ENCODE measurements around the gene POLE. TPM values are rescaled to one million over a fixed set of nuclear protein-coding genes. Genes with fewer than 3 reads are reported as not detected.
A peak's percentile ranks its signal among the peaks of the same experiment; 100 is the strongest.

The POLE gene
- total and polyA plus RNA-seq, 7 experiments from 2014 or later: 3.6 to 138 (median 60.8) TPM

GRCh38 chr12:132724506-132725241, 37.5 kb upstream of the POLE start:
- no peaks in the 10 kb centered on the region for H3K27me3 ChIP-seq (ENCODE audit: control insufficient read depth in 2 of 2, insufficient read depth in 2 of 2, low read length in 2 of 2)
- ATAC-seq (no peak), DNase-seq (no peak)
- Mint-ChIP-seq H3K9me3 (no peaks in the 10 kb centered on the region), H3K27me3 (no peaks in the 10 kb centered on the region), H3K4me3 (no peak overlapping the region), H3K27ac (no peak overlapping the region), H3K4me1 (peaks cover 0 to 2% (median 2%) of the 10 kb centered on the region in 7 donors), H3K36me3 (peaks cover 0 to 62% (median 27%) of the 10 kb centered on the region in 5 donors)
- CTCF ChIA-PET: no interaction called here
- peaks cover 6 to 92% (median 33%) of the 10 kb centered on the region in 3 experiments for H3K36me3 ChIP-seq (ENCODE audit: control insufficient read depth in 2 of 3, insufficient read depth in 3 of 3, low read length in 3 of 3)
- POLR2A ChIA-PET: no interaction called here
- intact Hi-C loops (cut with micrococcal nuclease): loop anchor here in 1 of 2 donors (5.0 kb wide), 1 partner anchor 37 kb away; the partner anchor contains the start of genes POLE and PXMP2
- H3K27ac ChIP-seq (ENCODE audit: low read depth, low read length): no peak overlapping the region
- no peak overlapping the region for H3K4me3 ChIP-seq (ENCODE audit: low read length)
- no peaks in the 10 kb centered on the region for H3K4me1 ChIP-seq (ENCODE audit: control insufficient read depth in 2 of 2, insufficient read depth in 2 of 2, low read length in 2 of 2)
- no peaks in the 10 kb centered on the region for H3K9me3 ChIP-seq (ENCODE audit: control insufficient read depth in 2 of 3, low read length in 3 of 3)

GRCh38 chr12:132723764-132724140, 36.6 kb upstream of the POLE start:
- no peaks in the 10 kb centered on the region for H3K27me3 ChIP-seq (ENCODE audit: control insufficient read depth in 2 of 2, insufficient read depth in 2 of 2, low read length in 2 of 2)
- H3K4me3 ChIP-seq (ENCODE audit: low read length): no peak overlapping the region
- no peaks in the 10 kb centered on the region for H3K9me3 Mint-ChIP-seq
- CTCF ChIA-PET: no interaction called here
- H3K27ac ChIP-seq (ENCODE audit: low read depth, low read length): no peak overlapping the region
- peaks cover 7 to 66% (median 23%) of the 10 kb centered on the region in 5 donors for H3K36me3 Mint-ChIP-seq
- no peaks in the 10 kb centered on the region for H3K4me1 Mint-ChIP-seq
- POLR2A ChIA-PET: no interaction called here
- DNase-seq (no peak), ATAC-seq (no peak)
- no peaks in the 10 kb centered on the region for H3K27me3 Mint-ChIP-seq
- H3K9me3 ChIP-seq (ENCODE audit: control insufficient read depth in 2 of 3, low read length in 3 of 3): no peaks in the 10 kb centered on the region
- no peaks in the 10 kb centered on the region for H3K4me1 ChIP-seq (ENCODE audit: control insufficient read depth in 2 of 2, insufficient read depth in 2 of 2, low read length in 2 of 2)
- H3K27ac Mint-ChIP-seq: no peak overlapping the region
- intact Hi-C loops (cut with micrococcal nuclease): loop anchor here in 1 of 2 donors (5.0 kb wide), 1 partner anchor 36 kb away; the partner anchor contains the start of genes POLE and PXMP2
- no peak overlapping the region for H3K4me3 Mint-ChIP-seq
- peaks cover 6 to 97% (median 35%) of the 10 kb centered on the region in 3 experiments for H3K36me3 ChIP-seq (ENCODE audit: control insufficient read depth in 2 of 3, insufficient read depth in 3 of 3, low read length in 3 of 3)

- H3K27me3 Mint-ChIP-seq: no peaks in the 10 kb centered on the region
Measured at GRCh38 chr12:132723015-132723763, 36.0 kb upstream of the POLE start.

GRCh38 chr12:132720606-132721345, 33.6 kb upstream of the POLE start:
- DNase-seq (no peak), ATAC-seq (no peak)
- Mint-ChIP-seq H3K27ac (no peak overlapping the region), H3K27me3 (no peaks in the 10 kb centered on the region), H3K4me1 (no peaks in the 10 kb centered on the region), H3K4me3 (no peak overlapping the region), H3K36me3 (peaks cover 7 to 46% (median 9%) of the 10 kb centered on the region in 5 donors), H3K9me3 (no peaks in the 10 kb centered on the region)
- H3K4me3 ChIP-seq (ENCODE audit: low read length): no peak overlapping the region
- no peaks in the 10 kb centered on the region for H3K4me1 ChIP-seq (ENCODE audit: control insufficient read depth in 2 of 2, insufficient read depth in 2 of 2, low read length in 2 of 2)
- H3K9me3 ChIP-seq (ENCODE audit: control insufficient read depth in 2 of 3, low read length in 3 of 3): no peaks in the 10 kb centered on the region
- H3K27me3 ChIP-seq (ENCODE audit: control insufficient read depth in 2 of 2, insufficient read depth in 2 of 2, low read length in 2 of 2): no peaks in the 10 kb centered on the region
- intact Hi-C loops (cut with micrococcal nuclease): loop anchor here in 1 of 2 donors (5.0 kb wide), 1 partner anchor 33 kb away; the partner anchor contains the start of genes POLE and PXMP2
- H3K36me3 ChIP-seq (ENCODE audit: control insufficient read depth in 2 of 3, insufficient read depth in 3 of 3, low read length in 3 of 3): peaks cover 6 to 93% (median 23%) of the 10 kb centered on the region in 3 experiments
- ChIA-PET POLR2A (interaction anchor here (1.0 kb wide), 1 partner anchor 11 kb away, joined by 4 read pairs; no protein-coding TSS in a partner anchor), CTCF (no interaction called here)
- no peak overlapping the region for H3K27ac ChIP-seq (ENCODE audit: low read depth, low read length)

More at GRCh38 chr12:132723015-132723763, 36.0 kb upstream of the POLE start:
- POLR2A ChIA-PET: no interaction called here
- Mint-ChIP-seq H3K4me3 (no peak overlapping the region), H3K9me3 (no peaks in the 10 kb centered on the region), H3K27ac (peak overlapping the region in 1 of 9 donors; percentile 5), H3K4me1 (no peaks in the 10 kb centered on the region), H3K36me3 (peaks cover 7 to 63% (median 18%) of the 10 kb centered on the region in 5 donors)
- no peaks in the 10 kb centered on the region for H3K9me3 ChIP-seq (ENCODE audit: control insufficient read depth in 2 of 3, low read length in 3 of 3)
- H3K36me3 ChIP-seq (ENCODE audit: control insufficient read depth in 2 of 3, insufficient read depth in 3 of 3, low read length in 3 of 3): peaks cover 6 to 94% (median 31%) of the 10 kb centered on the region in 3 experiments
- no peaks in the 10 kb centered on the region for H3K27me3 ChIP-seq (ENCODE audit: control insufficient read depth in 2 of 2, insufficient read depth in 2 of 2, low read length in 2 of 2)
- DNase-seq (no peak), ATAC-seq (no peak)
- H3K4me1 ChIP-seq (ENCODE audit: control insufficient read depth in 2 of 2, insufficient read depth in 2 of 2, low read length in 2 of 2): no peaks in the 10 kb centered on the region
- H3K27ac ChIP-seq (ENCODE audit: low read depth, low read length): no peak overlapping the region
- intact Hi-C loops (cut with micrococcal nuclease): loop anchor here in 1 of 2 donors (5.0 kb wide), 1 partner anchor 36 kb away; the partner anchor contains the start of genes POLE and PXMP2
- CTCF ChIA-PET: no interaction called here
- no peak overlapping the region for H3K4me3 ChIP-seq (ENCODE audit: low read length)

GRCh38 chr12:132719954-132720324, 32.8 kb upstream of the POLE start:
- ChIA-PET CTCF (no interaction called here), POLR2A (no interaction called here)
- Mint-ChIP-seq H3K4me1 (no peaks in the 10 kb centered on the region), H3K9me3 (no peaks in the 10 kb centered on the region), H3K4me3 (no peak overlapping the region), H3K27ac (no peak overlapping the region), H3K27me3 (no peaks in the 10 kb centered on the region), H3K36me3 (peaks cover 3 to 38% (median 8%) of the 10 kb centered on the region in 5 donors)
- DNase-seq: no peak
- H3K36me3 ChIP-seq (ENCODE audit: control insufficient read depth in 2 of 3, insufficient read depth in 3 of 3, low read length in 3 of 3): peaks cover 0 to 88% (median 14%) of the 10 kb centered on the region in 3 experiments
- H3K9me3 ChIP-seq (ENCODE audit: control insufficient read depth in 2 of 3, low read length in 3 of 3): no peaks in the 10 kb centered on the region
- no peak for ATAC-seq
- no peaks in the 10 kb centered on the region for H3K27me3 ChIP-seq (ENCODE audit: control insufficient read depth in 2 of 2, insufficient read depth in 2 of 2, low read length in 2 of 2)
- no peak overlapping the region for H3K4me3 ChIP-seq (ENCODE audit: low read length)
- H3K27ac ChIP-seq (ENCODE audit: low read depth, low read length): no peak overlapping the region
- intact Hi-C loops (cut with micrococcal nuclease): loop anchor here in 1 of 2 donors (5.0 kb wide), 1 partner anchor 33 kb away; the partner anchor contains the start of genes POLE and PXMP2
- H3K4me1 ChIP-seq (ENCODE audit: control insufficient read depth in 2 of 2, insufficient read depth in 2 of 2, low read length in 2 of 2): no peaks in the 10 kb centered on the region

- H3K36me3 Mint-ChIP-seq: peaks cover 3 to 41% (median 8%) of the 10 kb centered on the region in 5 donors
- H3K4me1 Mint-ChIP-seq: peaks cover 0 to 4% (median 3%) of the 10 kb centered on the region in 7 donors
- no peaks in the 10 kb centered on the region for H3K9me3 Mint-ChIP-seq
- ATAC-seq (no peak), DNase-seq (no peak)
- peaks cover 0 to 88% (median 9%) of the 10 kb centered on the region in 3 experiments for H3K36me3 ChIP-seq (ENCODE audit: control insufficient read depth in 2 of 3, insufficient read depth in 3 of 3, low read length in 3 of 3)
- POLR2A ChIA-PET: no interaction called here
- no peaks in the 10 kb centered on the region for H3K27me3 ChIP-seq (ENCODE audit: control insufficient read depth in 2 of 2, insufficient read depth in 2 of 2, low read length in 2 of 2)
- H3K4me1 ChIP-seq (ENCODE audit: control insufficient read depth in 2 of 2, insufficient read depth in 2 of 2, low read length in 2 of 2): no peaks in the 10 kb centered on the region
- no peaks in the 10 kb centered on the region for H3K9me3 ChIP-seq (ENCODE audit: control insufficient read depth in 2 of 3, low read length in 3 of 3)
- intact Hi-C loops (cut with micrococcal nuclease): no loop called here
- H3K27ac Mint-ChIP-seq: peak overlapping the region in 2 of 9 donors; percentile 33 to 38
- H3K27ac ChIP-seq (ENCODE audit: low read depth, low read length): no peak overlapping the region
- CTCF ChIA-PET: interaction anchor here (0.7 kb wide), 1 partner anchor 109 kb away, joined by 3 read pairs; the partner anchor contains the start of gene LRCOL1
- H3K4me3 Mint-ChIP-seq: no peak overlapping the region
- no peak overlapping the region for H3K4me3 ChIP-seq (ENCODE audit: low read length)
- no peaks in the 10 kb centered on the region for H3K27me3 Mint-ChIP-seq
Measured at GRCh38 chr12:132719141-132719953, 32.2 kb upstream of the POLE start.

Data from naive thymus-derived CD4-positive, alpha-beta T cell (primary cell).